Tibial artery (tissue), 4 donors: ENCODE measurements around the gene PISD.

Experiments
- DNase-seq, 2 donors: peaks; one replicate each; pipeline ENCODE4 v3.0.0-alpha.2; 2019
- H3K27ac ChIP-seq, 2 donors: fragments of 200-600 bp; sonication (generic) in 1 of 2; 1 replicate in 1 of 2; 2 replicates in 1 of 2; pipeline ENCODE4 v1.5.1; 2018 to 2019; ENCODE audit warnings: mild to moderate bottlenecking in 1 of 2
- H3K27me3 ChIP-seq, 2 donors: fragments of 200-600 bp; sonication (generic) in 1 of 2; one replicate each; pipeline versions ENCODE4 v1.5.1 to v1.6.0; 2016 to 2019
- H3K36me3 ChIP-seq, 3 donors: fragments of 200-600 bp; sonication (generic) in 2 of 3; one replicate each; pipeline ENCODE4 v1.5.1; 2016 to 2019; ENCODE audit warnings: mild to moderate bottlenecking in 2 of 3
- H3K4me1 ChIP-seq, 4 donors: fragments of 200-600 bp; sonication (generic) in 2 of 4; 1 replicate in 3 of 4; 2 replicates in 1 of 4; pipeline ENCODE4 v1.5.1; 2016 to 2019
- H3K4me3 ChIP-seq, 2 donors: fragments of 200-600 bp; sonication (generic) in 1 of 2; 1 replicate in 1 of 2; 2 replicates in 1 of 2; pipeline ENCODE4 v1.5.1; 2018 to 2019; ENCODE audit warnings: mild to moderate bottlenecking in 2 of 2
- H3K9me3 ChIP-seq, 3 donors: fragments of 200-600 bp; sonication (generic) in 1 of 3; one replicate each; pipeline ENCODE4 v1.5.1; 2016 to 2019
- intact Hi-C: fragments of 100-400 bp; cut with DNase I; formaldehyde crosslinking; loops from one replicate; pipeline ENCODE4 v1.15.0; 2023; ENCODE audit warnings: low total_unique reads
- TF ChIP-seq, protein P1 (sequence below), 2 experiments: fragments of 200-600 bp in 1 of 2; fragments of 450-650 bp in 1 of 2; IDR thresholded peaks; one replicate each; pipeline ENCODE4 v1.5.1; 2017 to 2019; ENCODE audit warnings: antibody characterized with exemption in 2 of 2, mild to moderate bottlenecking in 1 of 2, moderate library complexity in 1 of 2

The PISD gene

DNA sequence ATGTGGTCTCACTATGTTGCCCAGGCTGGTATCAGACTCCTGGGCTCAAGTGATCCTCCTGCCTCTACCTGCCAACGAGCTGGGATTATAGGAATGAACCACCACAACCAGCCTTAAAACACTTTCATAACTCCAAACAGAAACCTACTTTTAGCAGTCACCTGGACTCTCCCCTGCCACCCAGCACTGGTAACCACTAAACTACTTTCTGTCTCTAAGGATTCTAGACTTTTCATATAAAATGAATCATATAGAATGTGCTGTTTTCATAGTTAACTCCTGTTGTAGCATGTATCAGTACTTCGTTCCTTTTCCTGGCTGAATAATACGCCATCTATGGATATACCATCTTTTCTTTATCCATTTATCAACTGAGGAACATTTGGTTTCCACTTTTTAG lies 29.4 kb upstream of the PISD start:
- TF ChIP-seq, protein P1, sequence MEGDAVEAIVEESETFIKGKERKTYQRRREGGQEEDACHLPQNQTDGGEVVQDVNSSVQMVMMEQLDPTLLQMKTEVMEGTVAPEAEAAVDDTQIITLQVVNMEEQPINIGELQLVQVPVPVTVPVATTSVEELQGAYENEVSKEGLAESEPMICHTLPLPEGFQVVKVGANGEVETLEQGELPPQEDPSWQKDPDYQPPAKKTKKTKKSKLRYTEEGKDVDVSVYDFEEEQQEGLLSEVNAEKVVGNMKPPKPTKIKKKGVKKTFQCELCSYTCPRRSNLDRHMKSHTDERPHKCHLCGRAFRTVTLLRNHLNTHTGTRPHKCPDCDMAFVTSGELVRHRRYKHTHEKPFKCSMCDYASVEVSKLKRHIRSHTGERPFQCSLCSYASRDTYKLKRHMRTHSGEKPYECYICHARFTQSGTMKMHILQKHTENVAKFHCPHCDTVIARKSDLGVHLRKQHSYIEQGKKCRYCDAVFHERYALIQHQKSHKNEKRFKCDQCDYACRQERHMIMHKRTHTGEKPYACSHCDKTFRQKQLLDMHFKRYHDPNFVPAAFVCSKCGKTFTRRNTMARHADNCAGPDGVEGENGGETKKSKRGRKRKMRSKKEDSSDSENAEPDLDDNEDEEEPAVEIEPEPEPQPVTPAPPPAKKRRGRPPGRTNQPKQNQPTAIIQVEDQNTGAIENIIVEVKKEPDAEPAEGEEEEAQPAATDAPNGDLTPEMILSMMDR (IDR thresholded peaks at IDR 0.05): no peak
- H3K9me3 ChIP-seq: no peaks in the 10 kb centered on the region
- intact Hi-C loops: no loop called here
- no peaks in the 10 kb centered on the region for H3K27me3 ChIP-seq
- no peaks in the 10 kb centered on the region for H3K4me1 ChIP-seq
- no peak overlapping the region for H3K4me3 ChIP-seq
- no peak for DNase-seq
- H3K27ac ChIP-seq: no peak overlapping the region
- H3K36me3 ChIP-seq: peaks cover 40 to 91% (median 79%) of the 10 kb centered on the region in 3 donors

DNA sequence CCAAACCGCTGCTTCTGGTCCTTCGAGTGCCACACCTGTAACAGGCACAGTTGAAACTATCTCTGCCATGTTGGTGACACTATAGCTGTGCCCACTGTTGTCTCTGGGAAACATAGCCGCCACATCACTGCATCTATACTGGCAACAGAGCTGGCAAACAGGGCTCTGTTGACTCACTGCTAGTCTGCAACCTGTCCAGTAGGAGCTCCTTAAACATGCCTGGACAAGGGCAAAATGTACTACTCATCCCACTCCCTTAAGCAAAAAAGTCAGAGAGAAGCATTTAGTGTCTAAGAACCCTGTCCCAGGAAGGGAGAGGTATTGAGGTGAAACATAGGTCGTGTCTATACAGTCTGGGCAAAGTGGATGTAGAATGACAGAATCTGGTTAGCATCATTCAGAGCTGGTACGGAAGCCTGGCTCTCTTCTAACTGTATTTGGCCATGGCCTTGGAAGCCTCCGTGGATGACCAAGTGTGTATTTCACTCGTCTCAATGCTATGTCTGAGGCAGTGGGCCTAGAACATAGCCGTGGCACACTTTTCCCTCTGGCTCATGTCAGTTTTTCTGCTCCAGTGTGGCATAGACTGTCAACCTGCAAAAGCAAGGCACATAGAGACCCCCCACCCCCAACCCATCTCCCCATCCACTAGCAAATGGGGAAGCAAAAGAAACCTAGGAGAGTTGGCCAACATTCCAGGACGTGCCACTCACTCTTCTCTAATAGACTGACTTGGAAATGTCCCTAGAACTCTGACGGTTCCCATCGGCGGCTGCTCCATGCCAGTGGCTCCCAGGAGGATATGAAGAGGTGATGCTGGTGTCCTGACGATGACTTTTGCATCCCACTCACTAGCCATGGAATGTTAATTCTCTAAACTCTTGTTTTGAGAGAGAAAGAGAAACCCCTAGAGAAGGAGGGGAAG lies 21.4 kb upstream of the PISD start:
- DNase-seq: no peak
- TF ChIP-seq, protein P1 (IDR thresholded peaks at IDR 0.05): no peak
- Histone ChIP-seq H3K4me1 (peaks cover 0 to 52% (median 38%) of the 10 kb centered on the region in 4 donors), H3K36me3 (peaks cover 21 to 42% (median 38%) of the 10 kb centered on the region in 3 donors), H3K27me3 (no peaks in the 10 kb centered on the region), H3K27ac (peak overlapping the region; percentile 67 to 71), H3K9me3 (no peaks in the 10 kb centered on the region), H3K4me3 (no peak overlapping the region)
- intact Hi-C loops: no loop called here

DNA sequence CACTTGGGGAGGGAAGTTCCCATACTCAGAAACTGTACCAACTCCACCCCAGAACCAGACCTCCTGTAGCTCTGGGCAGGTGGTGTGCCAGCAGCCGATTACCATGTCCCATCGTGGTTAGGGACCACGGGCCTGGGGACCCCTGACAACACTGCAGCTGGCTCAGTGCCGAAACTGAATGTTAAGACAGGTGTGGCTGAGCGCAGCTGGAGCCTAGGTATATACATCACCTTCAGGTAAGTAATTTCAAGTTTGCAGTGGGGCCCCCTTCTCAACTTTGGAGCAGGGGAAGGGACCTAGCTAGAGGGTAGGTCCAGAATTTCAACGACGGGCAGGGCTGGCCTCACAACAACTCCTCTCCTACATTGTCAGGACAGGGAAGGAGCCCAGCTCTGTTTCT lies 20.7 kb upstream of the PISD start:
- Histone ChIP-seq H3K36me3 (peaks cover 14 to 36% (median 31%) of the 10 kb centered on the region in 3 donors), H3K27me3 (no peaks in the 10 kb centered on the region), H3K9me3 (no peaks in the 10 kb centered on the region), H3K4me1 (peaks cover 0 to 52% (median 38%) of the 10 kb centered on the region in 4 donors), H3K4me3 (no peak overlapping the region), H3K27ac (peak overlapping the region; percentile 67 to 71)
- peak in 1 of 2 donors; percentile 55 for DNase-seq
- intact Hi-C loops: no loop called here
- TF ChIP-seq, protein P1 (IDR thresholded peaks at IDR 0.05): no peak

DNA sequence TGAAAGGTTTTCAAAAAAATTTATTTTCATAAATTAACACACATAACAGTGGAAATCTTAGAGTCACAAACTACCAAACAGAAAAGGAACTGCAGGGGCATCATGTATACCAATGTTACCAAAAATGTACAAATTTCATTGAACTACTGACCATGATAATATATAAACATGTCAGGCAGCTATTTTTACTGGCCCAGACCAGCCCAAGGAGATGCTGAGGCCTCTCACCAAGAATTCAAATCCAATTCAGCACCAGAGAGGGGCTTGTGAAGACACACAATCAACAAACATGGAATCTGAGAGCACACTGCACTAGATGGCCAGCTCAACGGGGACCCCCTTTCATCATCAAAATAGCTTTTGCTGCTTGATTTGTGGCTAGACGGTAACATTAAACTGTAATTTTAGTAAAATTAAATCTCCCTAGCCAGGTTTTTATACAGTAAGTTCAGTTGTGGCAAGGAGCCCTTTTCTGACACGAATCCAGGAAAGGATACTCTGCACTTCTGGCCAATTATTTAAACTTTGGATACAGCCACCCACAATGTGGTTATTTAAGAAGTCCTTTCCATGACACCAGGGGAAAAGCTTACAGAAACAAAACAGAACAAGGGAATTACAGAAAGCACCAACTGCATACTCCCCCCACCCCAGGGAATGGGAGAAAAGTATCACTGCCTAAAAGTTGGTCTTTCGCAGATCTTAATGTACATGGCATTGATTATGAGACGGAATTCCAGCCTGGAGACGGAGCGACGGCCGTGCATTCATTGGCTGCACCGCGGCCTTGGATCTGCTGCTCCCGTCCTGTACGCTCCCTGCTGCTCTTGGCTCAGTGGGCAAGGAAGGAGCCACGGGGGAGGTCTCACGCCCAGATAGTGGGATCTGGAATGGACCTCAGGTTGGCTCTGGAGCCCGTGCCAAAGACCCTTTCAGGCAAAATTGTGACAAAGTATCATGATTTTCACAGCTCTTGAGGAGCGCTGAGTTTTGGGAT lies 19.6 kb upstream of the PISD start:
- H3K4me3 ChIP-seq: peak overlapping the region in 1 of 2 donors; percentile 5
- intact Hi-C loops: no loop called here
- H3K27me3 ChIP-seq: no peaks in the 10 kb centered on the region
- DNase-seq: peak in 1 of 2 donors; percentile 55
- peaks cover 0 to 56% (median 38%) of the 10 kb centered on the region in 4 donors for H3K4me1 ChIP-seq
- peak overlapping the region; percentile 67 to 71 for H3K27ac ChIP-seq
- no peaks in the 10 kb centered on the region for H3K9me3 ChIP-seq
- peaks cover 3 to 25% (median 20%) of the 10 kb centered on the region in 3 donors for H3K36me3 ChIP-seq
- TF ChIP-seq, protein P1 (IDR thresholded peaks at IDR 0.05): no peak

DNA sequence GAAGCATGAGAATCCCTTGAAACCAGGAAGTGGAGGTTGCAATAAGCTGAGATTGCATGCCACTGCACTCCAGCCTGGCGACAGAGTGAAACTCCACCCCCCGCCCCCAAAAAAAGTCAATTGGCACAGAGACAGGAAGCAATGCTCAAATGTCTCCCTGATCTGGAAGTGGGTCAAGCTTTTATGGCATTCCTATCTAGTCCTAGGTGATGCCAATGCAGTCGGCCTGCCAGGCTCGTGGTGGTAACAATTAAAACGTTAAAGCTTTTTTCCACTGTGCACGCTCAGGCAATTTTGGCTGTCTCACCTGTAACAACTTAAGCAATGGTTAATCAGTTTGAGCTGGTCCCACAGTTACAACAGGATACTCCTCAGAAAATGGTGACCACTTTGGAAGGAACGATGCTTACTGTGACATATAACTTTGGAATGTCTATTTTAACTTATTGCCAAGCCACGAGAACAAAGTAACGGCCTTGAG lies 18.9 kb upstream of the PISD start:
- DNase-seq: peak in 1 of 2 donors; percentile 59
- Histone ChIP-seq H3K4me1 (peaks cover 0 to 56% (median 38%) of the 10 kb centered on the region in 4 donors), H3K4me3 (no peak overlapping the region), H3K27ac (peak overlapping the region; percentile 67 to 71), H3K9me3 (no peaks in the 10 kb centered on the region), H3K36me3 (peaks cover 0 to 17% (median 13%) of the 10 kb centered on the region in 3 donors), H3K27me3 (no peaks in the 10 kb centered on the region)
- TF ChIP-seq, protein P1 (IDR thresholded peaks at IDR 0.05): no peak
- intact Hi-C loops: no loop called here
